GM19023 (cell line): ENCODE measurements around the gene BST2.
A peak's percentile ranks its signal among the peaks of the same experiment; 100 is the strongest.
"Not testable (repeated sequence)": the region's sequence is repeated elsewhere in the genome, so short reads cannot be mapped to it uniquely, and the experiment has no call there.

Experiments
- ATAC-seq: cut with Tn5 transposase; IDR thresholded peaks from one replicate; pipeline ENCODE4 v1.9.1; 2021; ENCODE audit warnings: mild to moderate bottlenecking, moderate library complexity; ENCODE audit not compliant: unreplicated experiment

Gene BST2

DNA sequence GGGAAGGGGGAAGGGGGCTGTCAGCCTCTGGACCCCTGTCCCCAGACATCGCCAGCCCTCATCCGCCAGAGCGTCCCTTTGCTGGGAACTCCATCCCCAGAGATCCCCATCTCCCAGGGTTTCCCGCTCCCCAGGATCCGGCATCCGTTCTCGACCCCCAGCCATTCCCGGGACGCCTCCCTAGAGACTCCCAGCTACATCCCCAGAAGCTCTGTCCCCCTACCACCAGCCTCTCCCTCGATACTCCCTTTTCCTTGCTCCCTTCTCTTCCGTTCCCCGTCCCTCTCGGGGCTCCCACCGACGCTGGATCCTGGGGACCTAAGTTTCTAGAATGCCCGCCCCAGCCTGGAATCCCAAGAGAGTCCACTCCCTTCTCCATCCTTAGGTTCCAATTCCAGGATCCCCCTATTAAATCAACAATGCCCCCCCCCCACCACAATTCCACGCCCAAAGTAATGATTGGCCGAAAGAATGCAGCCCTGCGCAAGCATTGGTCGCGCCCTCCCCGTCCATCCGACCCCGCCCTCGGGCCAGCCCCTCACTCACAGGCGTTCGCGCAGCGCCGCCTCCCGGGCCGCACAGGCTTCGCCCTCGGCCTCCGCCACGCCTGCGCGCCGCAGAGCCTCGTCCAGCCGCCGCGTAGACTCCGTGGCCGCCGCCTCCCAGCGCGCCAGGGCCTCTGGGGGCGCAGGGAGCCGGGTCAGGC lies 14.6 kb downstream of the BST2 start:
- ATAC-seq, result peak; percentile 81

DNA sequence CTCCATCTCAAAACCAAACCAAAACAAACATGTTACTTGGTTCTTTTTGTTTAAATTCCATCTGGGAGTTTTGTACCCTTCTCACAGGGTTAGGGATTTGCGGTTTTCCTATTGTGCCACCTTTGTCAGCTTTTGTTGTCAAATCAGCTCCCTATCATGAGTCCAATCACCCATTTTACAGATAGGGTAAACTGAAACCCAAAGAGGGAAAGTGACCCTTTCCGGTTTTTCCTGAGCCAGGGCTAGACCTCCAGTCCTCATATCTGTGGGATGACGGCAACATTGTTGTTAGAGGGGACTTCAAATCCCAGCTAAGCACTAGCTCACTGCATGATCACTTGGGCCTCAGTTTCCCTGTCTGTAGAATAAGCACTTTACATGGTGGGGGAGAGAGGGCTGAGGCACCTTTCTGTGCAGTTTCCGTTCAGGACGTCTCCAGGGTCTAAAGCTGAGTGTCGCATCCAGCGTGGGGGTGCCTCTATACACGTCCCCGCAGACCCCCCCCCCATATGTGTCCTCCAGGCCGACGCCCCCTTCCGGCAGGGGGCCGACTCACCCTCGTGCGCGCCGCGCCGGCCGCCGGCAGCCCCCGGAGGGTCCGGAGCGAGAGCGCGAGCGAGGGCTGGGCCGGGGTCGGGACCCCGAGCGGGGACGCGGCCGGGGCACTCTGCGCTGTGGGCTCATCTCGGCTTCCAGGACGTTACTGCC lies 15.3 kb downstream of the BST2 start:
- no peak for ATAC-seq

- ATAC-seq, result no peak
These were observed 16.1 kb downstream of the BST2 start for GRCh38 chr19:17389288-17389687.

DNA sequence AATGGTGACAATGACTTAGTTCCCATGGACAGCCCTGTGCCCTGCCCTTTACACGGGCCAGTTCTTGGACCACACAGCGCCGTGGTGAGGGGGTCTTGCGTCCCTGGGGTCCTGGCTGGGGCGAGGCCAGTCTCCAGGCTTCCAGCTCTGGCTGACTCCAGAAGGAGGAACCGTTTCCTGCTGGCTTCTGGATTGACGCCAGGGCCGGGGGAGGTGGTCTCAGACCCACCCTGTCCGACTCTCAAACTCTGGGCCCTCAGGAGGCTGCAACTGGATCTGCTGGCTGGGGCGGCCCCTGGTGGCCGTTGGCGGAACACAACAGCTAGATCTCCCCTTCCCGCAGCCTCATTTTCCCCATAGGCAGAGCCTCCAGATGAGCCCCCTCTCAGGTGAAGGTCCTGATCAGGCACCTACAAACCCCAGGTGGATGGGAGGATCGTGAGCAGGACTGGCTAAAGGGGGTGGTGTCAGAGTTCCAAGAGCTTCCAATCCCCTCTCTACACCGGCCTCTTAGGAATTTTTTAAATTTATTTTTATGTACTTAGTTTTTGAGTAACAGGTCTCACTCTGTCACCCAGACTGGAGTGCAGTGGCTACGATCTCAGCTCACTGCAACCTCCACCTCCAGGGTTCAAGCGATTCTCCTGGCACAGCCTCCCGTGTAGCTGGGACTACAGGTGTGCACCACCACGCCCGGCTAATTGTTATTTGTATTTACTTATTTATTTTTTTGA lies 19.4 kb downstream of the BST2 start:
- no peak for ATAC-seq

DNA sequence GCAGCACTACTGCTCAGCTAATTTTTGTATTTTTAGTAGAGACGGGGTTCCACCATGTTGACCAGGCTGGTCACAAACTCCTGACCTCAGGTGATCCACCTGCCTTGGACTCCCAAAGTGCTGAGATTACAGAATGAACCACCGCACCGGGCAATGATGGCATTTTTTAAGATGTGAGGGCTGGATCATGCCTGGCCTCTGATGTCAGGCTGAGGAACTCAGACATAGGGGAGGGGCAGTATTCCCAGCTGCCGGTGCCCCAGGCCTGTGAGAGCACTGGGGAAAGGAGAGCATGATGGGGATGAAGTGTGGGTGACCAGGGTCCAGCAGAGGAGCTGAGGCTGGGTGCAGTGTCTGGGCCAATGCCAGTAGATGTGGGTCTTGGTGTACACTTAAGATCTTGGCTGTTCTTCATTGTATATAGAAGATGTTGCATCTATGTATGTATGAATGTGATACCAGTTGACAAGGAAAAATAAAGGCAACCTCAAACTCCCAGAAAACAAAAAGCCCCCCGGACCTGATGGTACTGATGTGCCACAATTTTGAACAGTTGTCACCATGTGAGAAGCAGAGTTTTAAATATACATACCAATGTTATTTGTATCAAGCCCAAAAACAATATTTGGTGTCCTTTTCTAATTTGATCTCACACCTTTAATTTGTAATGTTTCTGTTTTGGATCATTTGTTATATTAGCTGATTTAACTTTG lies 24.8 kb downstream of the BST2 start:
- ATAC-seq, result no peak

- ATAC-seq, result no peak
These were observed 26.2 kb downstream of the BST2 start for GRCh38 chr19:17379221-17379631.

DNA sequence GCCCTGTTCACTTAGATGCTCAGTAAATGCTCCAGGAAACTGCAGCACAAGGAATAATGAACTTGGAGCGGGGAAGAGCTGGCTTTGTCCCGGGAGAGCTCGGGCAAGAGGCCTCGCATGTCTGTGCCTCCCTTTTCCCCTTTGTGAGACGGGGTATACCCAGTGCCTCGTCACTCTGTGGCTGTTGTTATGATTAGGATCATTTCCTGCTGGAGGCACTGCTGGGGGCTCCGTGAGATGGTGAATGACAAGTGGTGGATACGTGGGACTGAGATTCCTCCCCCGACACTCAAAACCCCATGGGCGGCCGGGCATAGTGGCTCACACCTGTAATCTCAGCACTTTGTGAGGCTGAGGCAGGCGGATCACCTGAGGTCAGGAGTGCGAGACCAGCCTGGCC lies 27.2 kb downstream of the BST2 start:
- no peak for ATAC-seq

- ATAC-seq, result no peak
These were observed 28.4 kb downstream of the BST2 start, which contains the start of gene PLVAP for GRCh38 chr19:17376935-17377600. Gene PLVAP, minus strand, starts transcription at chr19:17377342. Its CDS starts 54 bp downstream, at chr19:17377288.

- ATAC-seq, result peak; percentile 72
These were observed 35.3 kb downstream of the BST2 start for GRCh38 chr19:17370026-17370587.

DNA sequence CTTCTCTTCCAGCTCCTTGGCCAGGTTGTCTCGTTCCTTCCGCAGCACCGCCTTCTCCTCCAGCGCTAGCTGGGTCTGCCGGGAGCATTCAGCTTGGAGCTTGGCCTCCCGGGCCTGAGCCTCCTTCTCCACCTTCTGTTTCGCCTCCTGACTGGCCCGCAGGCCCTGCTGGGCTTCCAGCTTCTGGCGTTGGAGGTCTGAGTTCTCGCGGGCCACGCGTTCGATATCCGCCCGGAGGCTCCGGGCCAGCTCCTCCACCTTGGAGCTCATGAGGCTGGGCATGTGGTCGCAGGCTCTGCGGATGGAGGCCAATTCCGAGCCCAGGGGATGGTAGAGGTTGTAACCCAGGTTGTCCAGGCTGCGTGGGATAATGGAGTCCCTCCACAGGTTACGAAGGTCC lies 40.1 kb downstream of the BST2 start:
- no peak for ATAC-seq

- not testable (repeated sequence) for ATAC-seq
These were observed 41.4 kb downstream of the BST2 start for GRCh38 chr19:17363852-17364605.

DNA sequence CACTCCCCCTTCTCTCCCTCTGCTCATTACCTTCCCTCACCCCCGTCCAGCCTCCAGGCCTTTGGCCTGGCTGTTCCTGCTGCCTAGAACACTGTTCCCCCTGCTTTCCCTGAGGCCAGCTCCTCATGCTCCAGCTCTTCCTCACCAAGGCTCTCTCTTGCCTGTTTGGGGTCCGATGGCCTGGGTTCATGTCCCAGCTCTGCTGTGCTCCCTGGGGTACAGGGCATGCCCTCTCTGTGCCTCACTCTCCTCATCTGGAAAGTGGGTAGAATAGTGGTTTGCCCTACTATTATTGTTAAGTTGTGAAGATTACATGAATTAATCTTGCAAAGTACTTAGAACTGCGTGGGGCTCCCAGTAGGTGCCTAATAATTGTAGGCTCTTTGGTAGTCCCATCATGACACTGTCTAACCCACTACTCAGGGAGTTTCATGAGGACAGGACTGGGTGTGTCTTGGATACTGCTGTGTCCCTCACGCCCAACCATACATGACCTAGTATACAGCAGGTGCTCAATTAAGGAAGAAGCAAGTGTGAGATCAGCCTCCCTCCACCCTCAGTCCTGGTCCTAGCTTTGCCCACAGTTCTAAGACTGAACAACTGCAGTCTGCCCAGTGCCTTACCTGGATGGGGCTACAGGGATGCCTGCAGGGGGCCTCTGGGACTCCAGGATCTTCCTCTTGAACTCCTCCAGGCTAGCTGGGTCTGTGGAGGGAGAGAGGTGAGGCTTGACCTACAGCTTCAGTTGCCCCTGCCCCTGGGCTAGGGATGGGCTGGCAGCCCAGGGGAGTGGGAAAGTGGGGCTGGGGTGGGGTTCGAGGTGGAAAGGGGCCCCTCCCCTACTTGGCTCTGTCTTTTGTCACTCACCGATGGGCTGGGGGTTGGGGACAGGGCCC lies 45.3 kb downstream of the BST2 start:
- ATAC-seq, result no peak

GRCh38 chr19:17358395-17358794 lies 47.0 kb downstream of the BST2 start:
- no peak for ATAC-seq

- ATAC-seq, result no peak
These were observed 47.7 kb downstream of the BST2 start for GRCh38 chr19:17357724-17358123.

GRCh38 chr19:17357078-17357666 lies 48.3 kb downstream of the BST2 start:
- ATAC-seq, result no peak

DNA sequence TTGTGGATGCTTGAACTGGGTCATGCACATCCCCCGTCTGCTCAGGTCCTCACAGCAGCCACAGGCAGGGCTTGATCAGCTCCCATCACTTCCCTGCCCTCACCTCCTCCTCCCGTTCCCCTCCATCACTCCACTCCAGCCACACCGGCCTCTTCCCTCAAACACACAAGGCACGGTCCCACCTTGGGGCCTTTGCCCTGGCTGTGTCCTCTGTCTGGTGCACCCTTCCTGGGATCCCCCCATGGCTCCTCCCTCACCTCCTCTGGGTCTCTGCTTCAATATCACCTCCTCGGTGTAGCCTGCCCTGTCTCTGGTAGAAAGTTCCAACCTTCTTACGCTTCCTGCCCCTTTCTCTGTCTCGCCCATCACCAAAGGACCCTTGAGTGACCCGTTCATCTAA lies 52.0 kb downstream of the BST2 start:
- ATAC-seq, result no peak
